Upper lobe of left lung (tissue), 4 donors: ENCODE measurements around the gene KCNIP4.

Experiments
- CTCF ChIP-seq, 6 experiments: fragments of 450-650 bp in 4 of 6; fragments of 200-600 bp in 2 of 6; sonication (generic) in 2 of 6; IDR thresholded peaks; one replicate each; pipeline ENCODE4 v1.5.1; 2016 to 2019; ENCODE audit warnings: antibody characterized with exemption in 6 of 6
- POLR2AphosphoS5 ChIP-seq, 2 donors: sonication (generic); formaldehyde crosslinking; IDR thresholded peaks; one replicate each; pipeline ENCODE4 v1.5.1; 2017; ENCODE audit warnings: antibody characterized with exemption in 2 of 2

DNA sequence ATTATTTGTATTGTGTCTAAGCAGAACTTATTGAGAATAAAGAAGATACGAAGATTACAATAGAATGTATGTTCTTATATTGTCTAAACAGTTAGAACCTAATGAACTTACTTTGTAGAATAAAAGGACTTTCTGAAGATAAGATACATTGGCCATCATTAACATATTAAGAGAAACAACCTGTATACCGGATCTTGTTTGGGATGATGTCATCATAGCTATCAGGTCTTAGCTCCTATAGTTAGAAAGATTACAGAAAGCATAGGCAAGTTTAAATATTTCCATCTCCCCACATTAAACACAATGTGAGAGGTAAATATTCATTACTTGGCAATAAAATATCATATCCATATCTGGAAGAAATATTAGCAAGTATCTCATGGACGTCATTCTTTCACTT, 966.0 kb downstream of the KCNIP4 start:
- no peak for TF ChIP-seq CTCF (IDR thresholded peaks at IDR 0.05)
- no peak for TF ChIP-seq POLR2AphosphoS5 (IDR thresholded peaks at IDR 0.05)
